Tibial nerve (tissue), 4 donors: Measurements from ENCODE around the gene TUBB2B. TPM values are rescaled to one million over a fixed set of nuclear protein-coding genes. Genes with fewer than 3 reads are reported as not detected.

Source experiments
- DNase-seq, 2 donors: peaks; one replicate each; pipeline ENCODE4 v3.0.0-alpha.2; 2019; ENCODE audit warnings: low spot score in 2 of 2
- H3K27ac ChIP-seq, 4 donors: fragments of 200-600 bp; sonication (generic) in 3 of 4; one replicate each; pipeline ENCODE4 v1.5.1; 2017 to 2019; ENCODE audit warnings: mild to moderate bottlenecking in 1 of 4
- H3K27me3 ChIP-seq, 2 donors: fragments of 200-600 bp; sonication (generic) in 1 of 2; one replicate each; pipeline versions ENCODE4 v1.5.1 to v1.6.0; 2017 to 2019
- H3K36me3 ChIP-seq, 3 donors: fragments of 200-600 bp; sonication (generic); one replicate each; pipeline ENCODE4 v1.5.1; 2018 to 2019
- H3K4me1 ChIP-seq, 4 donors: fragments of 200-600 bp; sonication (generic) in 3 of 4; one replicate each; pipeline ENCODE4 v1.5.1; 2017 to 2019
- H3K4me3 ChIP-seq, 4 donors: fragments of 200-600 bp; sonication (generic) in 3 of 4; one replicate each; pipeline ENCODE4 v1.5.1; 2017 to 2019; ENCODE audit warnings: mild to moderate bottlenecking in 1 of 4, moderate library complexity in 1 of 4
- H3K9me3 ChIP-seq, 4 donors: fragments of 200-600 bp; sonication (generic) in 3 of 4; one replicate each; pipeline ENCODE4 v1.5.1; 2017 to 2019
- EP300 ChIP-seq, 2 donors: sonication (generic); formaldehyde crosslinking; IDR thresholded peaks; one replicate each; pipeline ENCODE4 v1.6.1; 2017; ENCODE audit warnings: antibody characterized with exemption in 2 of 2, mild to moderate bottlenecking in 1 of 2
- POLR2A ChIP-seq, 2 donors: fragments of 450-650 bp; IDR thresholded peaks; one replicate each; pipeline ENCODE4 v1.6.1; 2017; ENCODE audit warnings: antibody characterized with exemption in 2 of 2, mild to moderate bottlenecking in 2 of 2, moderate library complexity in 2 of 2
- WGBS, 2 donors: methylation state at CpG; one replicate each; pipeline ENCODE4 v1.1.5; 2018; 5-methylcytosine and 5-hydroxymethylcytosine counted together
- total RNA-seq, 4 donors: library from RNA; depleted of rRNA; stranded (reverse); fragments of >200 nt; gene quantifications; one replicate each; pipeline ENCODE4 v1.1.0, GENCODE V29; 2016
- TF ChIP-seq, protein P1 (sequence below), 5 experiments: fragments of 200-600 bp in 3 of 5; fragments of 450-650 bp in 2 of 5; sonication (generic) in 3 of 5; IDR thresholded peaks; one replicate each; pipeline ENCODE4 v1.5.1; 2016 to 2019; ENCODE audit warnings: antibody characterized with exemption in 5 of 5, mild to moderate bottlenecking in 3 of 5, moderate library complexity in 2 of 5

The TUBB2B gene
- total RNA-seq, 4 donors from 2014 or later = 13.7 to 47.6 (median 32.6) TPM

GRCh38 chr6:3251462-3252314 is 24.2 kb upstream of the TUBB2B start:
- no peaks in the 10 kb centered on the region for H3K36me3 ChIP-seq
- peak overlapping the region in 1 of 4 donors; percentile 12 for H3K4me3 ChIP-seq
- no peaks in the 10 kb centered on the region for H3K9me3 ChIP-seq
- WGBS, 2 donors = 35 to 36% methylated on average over 20 of the region's 20 CpGs
- peak overlapping the region in 2 of 4 donors; percentile 62 to 69 for H3K27ac ChIP-seq
- TF ChIP-seq, protein P1, sequence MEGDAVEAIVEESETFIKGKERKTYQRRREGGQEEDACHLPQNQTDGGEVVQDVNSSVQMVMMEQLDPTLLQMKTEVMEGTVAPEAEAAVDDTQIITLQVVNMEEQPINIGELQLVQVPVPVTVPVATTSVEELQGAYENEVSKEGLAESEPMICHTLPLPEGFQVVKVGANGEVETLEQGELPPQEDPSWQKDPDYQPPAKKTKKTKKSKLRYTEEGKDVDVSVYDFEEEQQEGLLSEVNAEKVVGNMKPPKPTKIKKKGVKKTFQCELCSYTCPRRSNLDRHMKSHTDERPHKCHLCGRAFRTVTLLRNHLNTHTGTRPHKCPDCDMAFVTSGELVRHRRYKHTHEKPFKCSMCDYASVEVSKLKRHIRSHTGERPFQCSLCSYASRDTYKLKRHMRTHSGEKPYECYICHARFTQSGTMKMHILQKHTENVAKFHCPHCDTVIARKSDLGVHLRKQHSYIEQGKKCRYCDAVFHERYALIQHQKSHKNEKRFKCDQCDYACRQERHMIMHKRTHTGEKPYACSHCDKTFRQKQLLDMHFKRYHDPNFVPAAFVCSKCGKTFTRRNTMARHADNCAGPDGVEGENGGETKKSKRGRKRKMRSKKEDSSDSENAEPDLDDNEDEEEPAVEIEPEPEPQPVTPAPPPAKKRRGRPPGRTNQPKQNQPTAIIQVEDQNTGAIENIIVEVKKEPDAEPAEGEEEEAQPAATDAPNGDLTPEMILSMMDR (IDR thresholded peaks at IDR 0.05) = peak; percentile 88 to 99 (median 95)
- peak in 1 of 2 donors; percentile 71 for TF ChIP-seq EP300 (IDR thresholded peaks at IDR 0.05)
- TF ChIP-seq POLR2A (IDR thresholded peaks at IDR 0.05) = peak in 1 of 2 donors; percentile 10
- DNase-seq = peak; percentile 69 to 88
- peaks cover 0 to 49% (median 22%) of the 10 kb centered on the region in 4 donors for H3K4me1 ChIP-seq
- H3K27me3 ChIP-seq = no peaks in the 10 kb centered on the region

- Histone ChIP-seq H3K27me3 (no peaks in the 10 kb centered on the region), H3K4me1 (peaks cover 0 to 49% (median 22%) of the 10 kb centered on the region in 4 donors), H3K27ac (peak overlapping the region in 2 of 4 donors; percentile 59 to 72), H3K36me3 (peaks cover 0 to under 1% (median 0%) of the 10 kb centered on the region in 3 donors), H3K4me3 (no peak overlapping the region), H3K9me3 (no peaks in the 10 kb centered on the region)
- WGBS, 2 donors = 66 to 74% methylated on average over 9 of the region's 9 CpGs
- TF ChIP-seq EP300 (IDR thresholded peaks at IDR 0.05) (no peak), POLR2A (IDR thresholded peaks at IDR 0.05) (no peak)
- TF ChIP-seq, protein P1 (IDR thresholded peaks at IDR 0.05) = no peak
- no peak for DNase-seq
These were observed 22.8 kb upstream of the TUBB2B start for GRCh38 chr6:3250231-3250675.

- WGBS, 2 donors = 85 to 95% methylated on average over 3 of the region's 3 CpGs
- Histone ChIP-seq H3K27ac (peak overlapping the region in 2 of 4 donors; percentile 59 to 72), H3K4me1 (peaks cover 0 to 49% (median 22%) of the 10 kb centered on the region in 4 donors)
These were observed 22.4 kb upstream of the TUBB2B start for GRCh38 chr6:3249821-3250220.

GRCh38 chr6:3247255-3248146 is 20.0 kb upstream of the TUBB2B start:
- Histone ChIP-seq H3K36me3 (peaks cover 0 to 9% (median 0%) of the 10 kb centered on the region in 3 donors), H3K4me1 (peaks cover 0 to 49% (median 22%) of the 10 kb centered on the region in 4 donors), H3K9me3 (no peaks in the 10 kb centered on the region), H3K27me3 (no peaks in the 10 kb centered on the region), H3K4me3 (peak overlapping the region; percentile 4 to 45 (median 9)), H3K27ac (peak overlapping the region; percentile 44 to 86 (median 69))
- WGBS, 2 donors = 20 to 27% methylated on average over 35 to 36 of the region's 36 CpGs
- peak in 1 of 2 donors; percentile 40 for DNase-seq
- no peak for TF ChIP-seq POLR2A (IDR thresholded peaks at IDR 0.05)
- TF ChIP-seq, protein P1 (IDR thresholded peaks at IDR 0.05) = peak in 1 of 5 experiments; percentile 10
- TF ChIP-seq EP300 (IDR thresholded peaks at IDR 0.05) = peak in 1 of 2 donors; percentile 90

More at GRCh38 chr6:3249821-3250220, 22.4 kb upstream of the TUBB2B start:
- Histone ChIP-seq H3K9me3 (no peaks in the 10 kb centered on the region), H3K4me3 (no peak overlapping the region), H3K27me3 (no peaks in the 10 kb centered on the region), H3K36me3 (peaks cover 0 to 5% (median 0%) of the 10 kb centered on the region in 3 donors)
- DNase-seq = no peak
- TF ChIP-seq, protein P1 (IDR thresholded peaks at IDR 0.05) = no peak
- TF ChIP-seq EP300 (IDR thresholded peaks at IDR 0.05) (no peak), POLR2A (IDR thresholded peaks at IDR 0.05) (no peak)
